Heart right ventricle (tissue), 16 donors: Measurements from ENCODE around the gene SPTBN4. TPM values are rescaled to one million over a fixed set of nuclear protein-coding genes. Genes with fewer than 3 reads are reported as not detected.
"Not testable (repeated sequence)": the region's sequence is repeated elsewhere in the genome, so short reads cannot be mapped to it uniquely, and the experiment has no call there.

Source experiments
- ATAC-seq, 8 donors: fragments of 200-7000 bp; cut with Tn5 transposase; one replicate each; pipeline ENCODE4 v1.9.1; 2020; ENCODE audit warnings: mild to moderate bottlenecking in 8 of 8, moderate library complexity in 8 of 8, moderate number of reproducible peaks in 1 of 8
- DNase-seq, 2 donors: peaks; one replicate each; pipeline ENCODE4 v3.0.0-alpha.2; 2020
- H3K27ac ChIP-seq, 10 donors: fragments of 200-600 bp; sonication (generic) in 2 of 10; one replicate each; pipeline versions ENCODE4 v1.5.0 to v1.8.0; 2020 to 2022; ENCODE audit warnings: mild to moderate bottlenecking in 3 of 10
- H3K27me3 ChIP-seq, 7 donors: fragments of 200-600 bp; one replicate each; pipeline ENCODE4 v1.8.0; 2021 to 2022; ENCODE audit warnings: mild to moderate bottlenecking in 2 of 7
- H3K36me3 ChIP-seq, 9 donors: fragments of 200-600 bp; sonication (generic) in 1 of 9; one replicate each; pipeline versions ENCODE4 v1.5.0 to v1.8.0; 2020 to 2022; ENCODE audit warnings: mild to moderate bottlenecking in 2 of 9
- H3K4me1 ChIP-seq, 9 donors: fragments of 200-600 bp; sonication (generic) in 1 of 9; one replicate each; pipeline versions ENCODE4 v1.5.0 to v1.8.0; 2020 to 2022; ENCODE audit warnings: mild to moderate bottlenecking in 4 of 9
- H3K4me3 ChIP-seq, 10 donors: fragments of 200-600 bp; sonication (generic) in 2 of 10; one replicate each; pipeline versions ENCODE4 v1.5.0 to v1.8.0; 2020 to 2022; ENCODE audit warnings: mild to moderate bottlenecking in 7 of 10, moderate library complexity in 2 of 10
- H3K9me3 ChIP-seq, 11 donors: fragments of 200-600 bp in 10 of 11; sonication (generic) in 2 of 11; one replicate each; pipeline versions ENCODE4 v1.5.0 to v1.8.0; 2013 to 2022; ENCODE audit warnings: mild to moderate bottlenecking in 2 of 11, control low read depth in 1 of 11, moderate library complexity in 1 of 11
- WGBS, 2 donors: extraction: QIAGEN DNeasy Blood & Tissue Kit; methylation state at CpG; one replicate each; pipeline ENCODE4 v1.1.7; 2013; ENCODE audit warnings: inconsistent platforms in 1 of 2; 5-methylcytosine and 5-hydroxymethylcytosine counted together
- intact Hi-C, 10 donors: fragments of 100-400 bp; cut with DNase I; formaldehyde crosslinking; loops; one replicate each; pipeline versions ENCODE4 v1.11.1 to v1.14.2; 2022
- polyA plus RNA-seq, 2 donors: library from polyadenylated mRNA; stranded (reverse); fragments of 200-250 nt; gene quantifications; one replicate each; pipeline ENCODE4 v1.2.3, GENCODE V29; 2013
- total RNA-seq, 10 donors: library from RNA; stranded (reverse); fragmentation: NEBNext Ultra II Directional in 3 of 10; extraction: Animal tissue kit (Norgen Biotek cat#: 25700) in 3 of 10; gene quantifications; one replicate each; pipeline versions ENCODE4 v1.2.1 to v1.2.4, GENCODE V29; 2021 to 2023
- TF ChIP-seq, protein P1 (sequence below), 9 donors: fragments of 200-600 bp; sonication (generic) in 2 of 9; IDR thresholded peaks; one replicate each; pipeline versions ENCODE4 v1.5.0 to v1.8.0; 2021 to 2022; ENCODE audit warnings: antibody characterized with exemption in 9 of 9, mild to moderate bottlenecking in 5 of 9, moderate library complexity in 1 of 9
- donor health status: Arrhythmogenic right ventricular cardiomyopathy.
- donor health status: ischemic (EF 13 %, LVEDD 7.1; RV severe dilation, severe dysfunction).
- donor health status: healthy with polysubstance abuse.
- donor health status: DM: no; HTN: yes; CAD: no.
- donor health status: DM: no; HTN: no; CAD: no.
- donor health status: ischemic (EF 25% LVEDD 6.9; RV normal size, moderate dysfunction).
- donor health status: ischemic (EF 25% LVEDD 5.7; RV mildly dilated, moderate dysfunction).
- donor health status: healthy.
- donor health status: DM: yes; HTN: yes; CAD: no.
- donor health status: Ischemic cardiomyopathy.
- donor health status: ischemic (EF 35%, LVEDD 5.7; RV mildly dilated, moderate dysfunction).
- donor health status: nonischemic (EF 11% LVEDD 7.7; RV severe dilation, severe dysfunction).
- donor health status: DM: yes; HTN: yes; CAD: no.
- donor health status: PGD.
- donor health status: ischemic (EF 29% LVEDD 5.4; RV normal size, mild dysfunction).
- donor health status: nonischemic (EF 23%, LVEDD 6.1; RV moderate dilation, normal function).

The SPTBN4 gene
- total and polyA plus RNA-seq, 12 donors, result 3.0 to 13.8 (median 4.9) TPM

DNA sequence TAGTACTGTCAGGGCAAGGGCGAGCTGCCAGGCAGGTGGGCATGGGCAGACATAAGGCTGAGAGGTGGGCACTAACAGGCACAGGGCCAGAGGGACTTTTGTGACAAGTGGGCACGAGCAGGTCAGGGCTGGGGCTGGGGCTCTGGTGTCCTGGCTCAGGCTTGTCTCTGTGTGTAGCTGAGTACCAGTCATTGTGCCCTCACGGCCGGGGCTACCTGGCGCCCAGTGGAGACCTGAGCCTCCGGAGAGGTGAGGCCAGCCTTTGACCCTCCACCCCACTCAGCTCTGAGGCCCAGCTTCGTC, 155.9 kb downstream of the SPTBN4 start:
- no peaks in the 10 kb centered on the region for H3K9me3 ChIP-seq
- DNase-seq (no peak), ATAC-seq (peak in 1 of 8 donors; percentile 12)
- peak overlapping the region in 1 of 10 donors; percentile 31 for H3K27ac ChIP-seq
- no peak overlapping the region for H3K4me3 ChIP-seq
- peaks cover 0 to 14% (median 9%) of the 10 kb centered on the region in 9 donors for H3K4me1 ChIP-seq
- H3K36me3 ChIP-seq, result peaks cover 0 to 100% (median 52%) of the 10 kb centered on the region in 9 donors
- intact Hi-C loops, result no loop called here
- no peaks in the 10 kb centered on the region for H3K27me3 ChIP-seq
- TF ChIP-seq, protein P1, sequence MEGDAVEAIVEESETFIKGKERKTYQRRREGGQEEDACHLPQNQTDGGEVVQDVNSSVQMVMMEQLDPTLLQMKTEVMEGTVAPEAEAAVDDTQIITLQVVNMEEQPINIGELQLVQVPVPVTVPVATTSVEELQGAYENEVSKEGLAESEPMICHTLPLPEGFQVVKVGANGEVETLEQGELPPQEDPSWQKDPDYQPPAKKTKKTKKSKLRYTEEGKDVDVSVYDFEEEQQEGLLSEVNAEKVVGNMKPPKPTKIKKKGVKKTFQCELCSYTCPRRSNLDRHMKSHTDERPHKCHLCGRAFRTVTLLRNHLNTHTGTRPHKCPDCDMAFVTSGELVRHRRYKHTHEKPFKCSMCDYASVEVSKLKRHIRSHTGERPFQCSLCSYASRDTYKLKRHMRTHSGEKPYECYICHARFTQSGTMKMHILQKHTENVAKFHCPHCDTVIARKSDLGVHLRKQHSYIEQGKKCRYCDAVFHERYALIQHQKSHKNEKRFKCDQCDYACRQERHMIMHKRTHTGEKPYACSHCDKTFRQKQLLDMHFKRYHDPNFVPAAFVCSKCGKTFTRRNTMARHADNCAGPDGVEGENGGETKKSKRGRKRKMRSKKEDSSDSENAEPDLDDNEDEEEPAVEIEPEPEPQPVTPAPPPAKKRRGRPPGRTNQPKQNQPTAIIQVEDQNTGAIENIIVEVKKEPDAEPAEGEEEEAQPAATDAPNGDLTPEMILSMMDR (IDR thresholded peaks at IDR 0.05), result no peak
- WGBS, 2 donors, result 87 to 93% methylated on average over 7 of the region's 7 CpGs

DNA sequence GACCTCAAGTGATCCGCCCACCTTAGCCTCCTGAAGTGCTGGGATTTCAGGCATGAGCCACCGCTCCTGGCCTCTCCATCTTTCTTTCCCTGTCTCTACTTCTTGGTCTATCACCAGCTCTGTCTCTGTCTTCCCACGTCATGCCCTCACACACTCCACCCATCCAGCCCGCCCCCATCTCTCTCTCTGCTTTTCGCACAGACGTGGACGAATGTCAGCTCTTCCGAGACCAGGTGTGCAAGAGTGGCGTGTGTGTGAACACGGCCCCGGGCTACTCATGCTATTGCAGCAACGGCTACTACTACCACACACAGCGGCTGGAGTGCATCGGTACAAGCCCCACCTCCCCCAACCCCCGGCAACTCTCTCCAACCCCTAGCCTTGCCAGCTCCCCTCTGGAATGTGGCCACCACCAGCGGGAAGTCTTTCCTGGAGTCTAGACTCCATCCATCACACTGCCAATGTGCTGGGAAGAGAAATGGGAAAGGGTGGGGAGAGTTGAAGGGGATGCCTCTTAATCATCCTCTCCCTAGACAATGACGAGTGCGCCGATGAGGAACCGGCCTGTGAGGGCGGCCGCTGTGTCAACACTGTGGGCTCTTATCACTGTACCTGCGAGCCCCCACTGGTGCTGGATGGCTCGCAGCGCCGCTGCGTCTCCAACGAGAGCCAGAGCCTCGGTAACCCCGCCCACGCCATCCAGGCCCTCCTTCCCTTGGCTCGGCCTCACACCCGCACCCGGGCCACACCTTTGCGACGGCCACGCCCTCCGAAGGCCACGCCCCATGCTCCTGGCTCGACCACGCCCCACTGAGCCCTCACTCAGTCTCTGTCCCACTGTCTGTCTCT, 156.8 kb downstream of the SPTBN4 start:
- H3K27ac ChIP-seq, result peak overlapping the region in 1 of 10 donors; percentile 31
- intact Hi-C loops, result no loop called here
- DNase-seq (no peak), ATAC-seq (peak in 2 of 8 donors; percentile 10 to 13)
- no peaks in the 10 kb centered on the region for H3K9me3 ChIP-seq
- WGBS, 2 donors, result 47 to 59% methylated on average over 41 of the region's 41 CpGs
- H3K4me1 ChIP-seq, result peaks cover 0 to 14% (median 9%) of the 10 kb centered on the region in 9 donors
- no peaks in the 10 kb centered on the region for H3K27me3 ChIP-seq
- no peak overlapping the region for H3K4me3 ChIP-seq
- H3K36me3 ChIP-seq, result peaks cover 0 to 100% (median 52%) of the 10 kb centered on the region in 9 donors
- TF ChIP-seq, protein P1 (IDR thresholded peaks at IDR 0.05), result no peak

DNA sequence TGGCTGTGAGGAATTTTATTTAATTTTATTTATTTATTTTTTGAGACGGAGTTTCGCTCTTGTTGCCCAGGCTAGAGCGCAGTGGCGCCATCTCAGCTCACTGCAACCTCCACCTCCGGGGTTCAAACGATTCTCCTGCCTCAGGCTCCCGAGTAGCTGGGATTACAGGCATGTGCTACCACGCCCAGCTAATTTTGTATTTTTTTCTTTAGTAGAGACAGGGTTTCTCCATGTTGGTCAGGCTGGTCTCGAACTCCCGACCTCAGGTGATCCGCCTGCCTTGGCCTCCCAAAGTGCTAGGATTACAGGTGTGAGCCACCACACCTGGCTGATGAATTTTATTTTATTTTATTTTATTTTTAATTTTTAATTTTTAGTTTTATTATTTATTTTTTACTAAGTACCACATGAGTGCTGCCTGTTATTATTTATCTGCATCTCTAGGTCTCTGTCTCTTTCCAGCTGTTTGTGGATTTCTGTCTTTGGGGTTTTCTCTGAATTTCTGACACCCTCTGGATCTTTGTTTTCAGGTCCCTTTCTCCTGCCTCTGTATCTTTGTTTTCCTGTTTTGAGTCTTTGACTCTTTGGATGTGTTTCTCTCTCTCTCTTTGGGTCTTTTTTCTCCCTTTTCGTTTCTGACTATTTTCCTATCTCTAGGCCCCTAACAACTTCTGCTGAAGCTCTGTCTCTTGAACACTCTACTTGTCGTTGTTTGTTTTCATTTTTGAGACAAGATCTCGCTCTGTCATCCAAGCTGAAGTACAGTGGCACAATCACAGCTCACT, 157.8 kb downstream of the SPTBN4 start:
- ATAC-seq, H3K4me3 ChIP-seq, H3K9me3 ChIP-seq, H3K27ac ChIP-seq, intact Hi-C loops, DNase-seq, H3K27me3 ChIP-seq: not testable (repeated sequence)
- WGBS, 2 donors, result 86 to 91% methylated on average over 14 of the region's 14 CpGs
- Histone ChIP-seq H3K36me3 (peaks cover 0 to 100% (median 53%) of the 10 kb centered on the region in 9 donors), H3K4me1 (peaks cover 0 to 12% (median 6%) of the 10 kb centered on the region in 9 donors)

DNA sequence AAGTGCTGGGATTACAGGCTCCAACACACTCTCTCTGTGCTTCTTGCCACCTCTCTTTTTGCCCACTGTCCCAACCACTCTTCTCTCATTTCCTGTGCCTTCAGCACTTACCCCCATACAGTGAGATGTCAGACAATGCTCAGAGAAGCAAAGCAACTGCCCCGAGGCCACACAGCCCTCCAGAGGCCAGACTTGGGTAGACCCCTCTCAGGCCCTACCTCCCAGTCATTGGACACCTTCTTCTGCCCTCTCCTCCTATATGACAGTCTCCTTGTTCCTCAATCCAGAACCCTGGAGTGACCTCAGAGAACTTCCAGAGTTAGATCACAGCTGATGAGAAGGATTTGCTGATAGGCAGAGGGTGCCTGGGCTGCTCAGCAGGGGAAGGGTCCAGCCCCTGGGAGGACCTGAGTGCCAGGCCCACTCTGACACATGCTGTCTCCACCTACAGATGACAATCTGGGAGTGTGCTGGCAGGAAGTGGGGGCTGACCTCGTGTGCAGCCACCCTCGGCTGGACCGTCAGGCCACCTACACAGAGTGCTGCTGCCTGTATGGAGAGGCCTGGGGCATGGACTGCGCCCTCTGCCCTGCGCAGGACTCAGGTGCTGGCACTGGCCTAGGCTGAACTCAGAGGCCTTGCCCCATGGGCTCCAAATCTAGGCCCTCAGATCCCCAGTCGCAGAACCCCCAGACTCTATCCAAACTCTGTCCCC, 158.8 kb downstream of the SPTBN4 start:
- Histone ChIP-seq H3K27ac (no peak overlapping the region), H3K4me1 (peaks cover 0 to 4% (median 0%) of the 10 kb centered on the region in 9 donors), H3K4me3 (no peak overlapping the region), H3K27me3 (no peaks in the 10 kb centered on the region), H3K9me3 (no peaks in the 10 kb centered on the region), H3K36me3 (peaks cover 0 to 99% (median 43%) of the 10 kb centered on the region in 9 donors)
- DNase-seq (no peak), ATAC-seq (no peak)
- intact Hi-C loops, result no loop called here
- WGBS, 2 donors, result 70 to 72% methylated on average over 7 of the region's 7 CpGs
- TF ChIP-seq, protein P1 (IDR thresholded peaks at IDR 0.05), result no peak

Other genes starting within 250 kb of the SPTBN4 start
- not detected for gene TTC9B, start 248.6 kb upstream of the SPTBN4 start, total RNA-seq
- not detected for gene TTC9B, start 248.6 kb upstream of the SPTBN4 start, polyA plus RNA-seq
- gene CCNP, start 240.3 kb upstream of the SPTBN4 start, total RNA-seq, result not detected
- gene CCNP, start 240.3 kb upstream of the SPTBN4 start, polyA plus RNA-seq, result under 1 TPM; 0.04 to 0.15 TPM
- gene AKT2, start 181.7 kb upstream of the SPTBN4 start, total RNA-seq, result 100 to 1,000 TPM; 117 to 147 (median 127) TPM
- gene AKT2, start 181.7 kb upstream of the SPTBN4 start, polyA plus RNA-seq, result 10 to 100 TPM; 56.7 to 57.6 TPM
- 100 to 1,000 TPM; 138 to 227 (median 145) TPM for gene C19orf47, start 118.6 kb upstream of the SPTBN4 start, total RNA-seq
- gene C19orf47, start 118.6 kb upstream of the SPTBN4 start, polyA plus RNA-seq, result 100 to 1,000 TPM; 234 to 347 TPM
- gene PLD3, start 118.3 kb upstream of the SPTBN4 start, total RNA-seq, result 100 to 1,000 TPM; 136 to 238 (median 181) TPM
- gene PLD3, start 118.3 kb upstream of the SPTBN4 start, polyA plus RNA-seq, result 100 to 1,000 TPM; 116 to 148 TPM
- under 1 TPM in 2 of 10 donors, not detected in 8; 0.10 to 0.15 TPM for gene HIPK4, start 76.8 kb upstream of the SPTBN4 start, total RNA-seq
- under 1 TPM in 1 of 2 donors, not detected in 1; 0.09 TPM for gene HIPK4, start 76.8 kb upstream of the SPTBN4 start, polyA plus RNA-seq
- 1 to 10 TPM; 1.7 to 3.8 (median 2.7) TPM for gene PRX, start 53.6 kb upstream of the SPTBN4 start, total RNA-seq
- gene PRX, start 53.6 kb upstream of the SPTBN4 start, polyA plus RNA-seq, result 1 to 10 TPM; 2.4 to 2.7 TPM
- 10 to 100 TPM in 3 of 10 donors, 1 to 10 TPM in 7; 6.3 to 16.8 (median 8.4) TPM for gene SERTAD1, start 41.0 kb upstream of the SPTBN4 start, total RNA-seq
- 10 to 100 TPM; 13.4 to 35.8 TPM for gene SERTAD1, start 41.0 kb upstream of the SPTBN4 start, polyA plus RNA-seq
- gene SERTAD3, start 22.7 kb upstream of the SPTBN4 start, total RNA-seq, result 10 to 100 TPM; 19.4 to 37.5 (median 27.4) TPM
- 10 to 100 TPM; 35.3 to 35.6 TPM for gene SERTAD3, start 22.7 kb upstream of the SPTBN4 start, polyA plus RNA-seq
- gene BLVRB, start 1.3 kb upstream of the SPTBN4 start, total RNA-seq, result 100 to 1,000 TPM in 3 of 10 donors, 10 to 100 TPM in 7; 70.9 to 144 (median 91.4) TPM
- 100 to 1,000 TPM in 1 of 2 donors, 10 to 100 TPM in 1; 95.8 to 213 TPM for gene BLVRB, start 1.3 kb upstream of the SPTBN4 start, polyA plus RNA-seq
- gene SHKBP1, start 109.9 kb downstream of the SPTBN4 start, total RNA-seq, result 10 to 100 TPM; 12.0 to 31.5 (median 15.9) TPM
- 10 to 100 TPM; 42.8 to 43.1 TPM for gene SHKBP1, start 109.9 kb downstream of the SPTBN4 start, polyA plus RNA-seq
- gene LTBP4, start 134.4 kb downstream of the SPTBN4 start, total RNA-seq, result 100 to 1,000 TPM; 139 to 263 (median 244) TPM
- 100 to 1,000 TPM; 114 to 191 TPM for gene LTBP4, start 134.4 kb downstream of the SPTBN4 start, polyA plus RNA-seq
- gene NUMBL, start 223.7 kb downstream of the SPTBN4 start, total RNA-seq, result 10 to 100 TPM in 5 of 10 donors, 1 to 10 TPM in 5; 7.1 to 15.3 (median 10.0) TPM
- 10 to 100 TPM; 11.2 to 14.0 TPM for gene NUMBL, start 223.7 kb downstream of the SPTBN4 start, polyA plus RNA-seq
- gene COQ8B, start 249.9 kb downstream of the SPTBN4 start, total RNA-seq, result 10 to 100 TPM; 17.9 to 34.3 (median 27.3) TPM
- 10 to 100 TPM; 26.3 to 34.4 TPM for gene COQ8B, start 249.9 kb downstream of the SPTBN4 start, polyA plus RNA-seq